Medulla oblongata (tissue), 1 donor: ENCODE data around the gene UBAP1L.
"Not testable (repeated sequence)": the region's sequence is repeated elsewhere in the genome, so short reads cannot be mapped to it uniquely, and the experiment has no call there.

Experiments
- DNase-seq: peaks from one replicate; pipeline ENCODE4 v3.0.0-alpha.2; 2015; ENCODE audit errors: extremely low spot score

Gene UBAP1L

DNA sequence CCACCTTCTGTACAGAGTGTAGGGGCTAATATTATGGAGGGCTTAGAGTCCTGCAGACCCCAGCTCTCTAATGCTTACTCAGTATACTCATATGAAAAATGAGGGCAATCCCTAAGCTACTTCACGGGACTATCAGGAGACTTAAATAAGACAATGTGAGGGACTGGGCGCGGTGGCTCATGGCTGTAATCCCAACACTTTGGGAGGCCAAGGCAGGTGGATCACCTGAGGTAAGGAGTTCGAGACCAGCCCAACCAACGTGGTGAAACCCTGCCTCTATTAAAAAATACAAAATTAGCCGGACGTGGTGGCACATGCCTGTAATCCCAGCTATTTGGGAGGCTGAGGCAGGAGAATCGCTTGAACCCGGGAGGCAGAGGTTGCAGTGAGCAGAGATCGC is 15.2 kb downstream of the UBAP1L start:
- DNase-seq: not testable (repeated sequence)

- DNase-seq: no peak
Observed at GRCh38 chr15:65099336-65099735, 15.7 kb downstream of the UBAP1L start.

- DNase-seq: no peak
Observed at GRCh38 chr15:65097651-65098263, 17.2 kb downstream of the UBAP1L start.

DNA sequence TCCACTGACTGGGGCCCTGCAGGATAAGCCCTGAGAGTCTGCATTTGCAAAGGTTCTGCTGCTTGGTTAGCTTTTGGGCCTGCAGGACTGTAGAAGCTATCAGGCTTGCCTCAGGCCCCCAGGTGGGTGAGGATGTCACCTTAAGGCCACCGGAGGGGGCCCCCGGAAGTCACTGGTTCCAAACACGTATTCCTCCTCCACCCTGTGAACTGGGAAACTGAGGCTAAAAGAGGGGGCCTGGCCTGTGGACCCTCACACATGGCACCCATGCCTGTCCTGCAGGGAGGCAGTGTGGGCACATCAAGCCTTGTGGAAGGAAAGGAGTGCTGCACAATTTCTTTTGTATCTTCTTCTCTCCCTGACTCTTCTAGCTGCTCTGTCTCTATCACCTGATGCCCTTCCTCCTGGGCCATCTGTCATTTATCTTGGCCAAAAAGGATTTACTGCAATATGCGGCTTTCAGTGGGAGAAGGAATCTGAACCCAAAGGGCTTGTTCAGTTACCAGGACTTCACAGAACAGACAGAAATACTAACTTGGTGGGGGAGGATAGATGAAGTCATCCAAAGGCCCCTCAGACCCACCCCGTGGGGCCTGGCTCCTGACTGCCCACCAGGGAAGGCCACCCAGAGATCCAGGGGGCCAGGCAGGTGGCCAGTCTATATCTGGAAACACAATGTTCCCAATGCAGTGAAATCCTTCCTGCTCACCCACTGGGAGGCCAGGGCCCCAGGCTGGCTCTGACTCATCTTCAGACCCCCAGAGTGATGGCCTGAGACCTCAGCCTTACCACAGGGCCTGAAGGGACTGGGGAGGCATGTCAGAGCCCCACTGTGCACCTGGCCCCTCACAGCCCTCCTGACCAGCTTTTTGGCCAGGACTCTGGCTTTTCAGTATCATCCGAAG is 18.3 kb downstream of the UBAP1L start:
- no peak for DNase-seq

GRCh38 chr15:65095747-65096104 is 19.3 kb downstream of the UBAP1L start:
- DNase-seq: no peak

DNA sequence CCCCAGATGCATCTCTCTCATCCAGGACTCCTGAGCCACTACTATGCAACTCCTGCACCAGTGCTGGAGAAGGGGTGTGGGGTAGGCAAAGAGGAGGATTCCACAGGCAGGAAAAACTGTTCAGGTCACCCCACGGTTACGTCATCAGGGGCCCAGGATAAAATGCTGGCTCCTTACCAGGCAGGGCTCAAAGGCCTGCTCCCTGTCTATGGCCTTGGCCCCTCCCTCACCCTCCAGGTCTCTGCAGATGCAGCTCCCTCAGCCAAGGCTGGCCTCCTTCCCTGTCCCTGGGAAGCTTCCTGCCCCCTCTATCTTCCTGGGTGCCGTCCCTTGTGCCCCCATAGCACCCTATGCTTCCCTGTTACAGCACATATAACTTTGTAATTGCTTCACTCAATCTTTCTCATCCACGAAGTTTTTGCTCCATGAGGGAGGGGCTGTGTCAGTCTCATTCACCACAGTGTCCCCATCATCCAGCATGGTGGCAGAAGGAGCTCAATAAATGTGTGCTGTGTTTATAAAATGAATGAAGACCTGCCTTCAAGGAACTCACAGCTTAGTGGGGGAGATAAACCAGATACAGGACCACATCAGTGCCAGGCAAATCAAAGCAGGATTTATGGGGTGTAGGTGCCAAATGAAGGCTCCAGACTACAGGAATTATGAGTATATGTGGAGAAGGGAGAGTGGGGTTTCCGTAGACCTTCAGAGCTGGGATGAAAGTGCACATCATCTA is 19.8 kb downstream of the UBAP1L start:
- DNase-seq: no peak

DNA sequence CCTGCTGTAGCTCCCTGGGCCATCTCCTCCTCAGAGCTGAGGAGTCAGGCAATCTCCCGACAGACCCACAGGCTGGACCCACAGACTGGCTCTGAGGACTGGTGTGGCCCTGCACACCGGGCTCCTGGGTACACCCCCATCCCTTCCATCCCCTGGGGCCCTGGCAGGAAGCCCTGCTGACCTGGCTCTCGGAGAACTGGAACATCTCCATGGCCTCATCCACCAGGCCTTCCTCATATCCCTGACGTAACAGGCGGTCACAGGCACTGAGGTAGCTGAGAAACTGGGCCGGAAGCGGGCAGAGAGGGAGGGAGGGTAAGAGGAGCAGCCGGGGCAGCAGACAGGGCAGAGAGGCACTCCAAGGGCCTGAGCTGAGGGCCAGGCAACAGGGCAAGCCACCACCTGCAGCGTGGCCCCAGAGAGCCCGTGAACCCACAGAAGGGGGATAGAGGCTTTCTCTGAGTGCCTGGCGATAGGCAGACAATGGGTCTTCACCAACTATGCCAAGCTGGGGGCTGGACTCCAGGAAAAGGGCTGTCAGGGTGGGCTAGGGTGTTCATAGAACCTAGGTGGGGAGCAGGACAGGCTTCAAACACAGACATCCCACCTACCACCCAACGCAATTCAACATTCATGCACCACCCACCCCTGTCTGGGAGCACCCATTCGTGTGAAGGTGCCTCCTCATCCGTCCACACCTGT is 20.6 kb downstream of the UBAP1L start:
- no peak for DNase-seq

- not testable (repeated sequence) for DNase-seq
Observed at GRCh38 chr15:65093793-65094170, 21.2 kb downstream of the UBAP1L start.

- DNase-seq: no peak
Observed at GRCh38 chr15:65092911-65093792, 21.8 kb downstream of the UBAP1L start.

DNA sequence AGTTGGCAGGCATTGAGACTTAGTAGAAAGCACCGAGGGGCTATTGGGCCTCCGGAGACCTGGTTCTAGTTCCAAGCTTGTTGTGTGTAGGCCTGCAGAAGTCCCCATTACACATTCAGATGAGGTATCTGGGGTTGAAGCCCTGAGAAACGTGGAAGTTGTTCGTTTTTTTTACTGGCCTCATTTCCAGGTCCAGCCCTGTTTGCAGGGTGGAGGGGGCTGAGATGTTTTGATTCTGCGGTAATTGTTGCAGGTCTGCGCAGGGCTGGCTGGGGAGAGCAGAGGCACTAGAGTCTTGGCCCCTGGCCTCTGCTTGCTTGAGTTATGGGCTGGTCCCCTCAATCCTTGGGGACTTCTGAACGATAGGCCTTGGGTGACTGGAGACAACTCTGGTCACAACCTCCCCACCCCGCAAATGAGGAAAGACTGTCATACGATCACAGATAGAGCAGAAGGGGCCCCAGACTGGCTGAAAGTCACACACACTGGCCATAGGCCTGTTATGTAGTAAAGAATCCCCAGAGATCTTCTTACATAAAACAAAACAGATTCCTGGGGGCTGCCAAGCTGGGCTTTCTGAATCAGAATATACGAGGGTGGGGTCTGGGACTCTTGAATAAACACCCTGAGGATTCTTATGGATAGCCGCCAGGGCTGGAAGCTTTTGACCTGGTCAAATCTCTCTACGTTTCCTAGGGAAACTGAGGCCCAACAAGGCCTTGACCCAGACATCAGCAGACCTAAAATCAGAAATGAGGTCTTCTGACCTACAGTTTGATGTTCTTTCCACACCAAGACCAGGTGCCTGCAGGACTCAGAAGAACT is 22.8 kb downstream of the UBAP1L start:
- DNase-seq: no peak

DNA sequence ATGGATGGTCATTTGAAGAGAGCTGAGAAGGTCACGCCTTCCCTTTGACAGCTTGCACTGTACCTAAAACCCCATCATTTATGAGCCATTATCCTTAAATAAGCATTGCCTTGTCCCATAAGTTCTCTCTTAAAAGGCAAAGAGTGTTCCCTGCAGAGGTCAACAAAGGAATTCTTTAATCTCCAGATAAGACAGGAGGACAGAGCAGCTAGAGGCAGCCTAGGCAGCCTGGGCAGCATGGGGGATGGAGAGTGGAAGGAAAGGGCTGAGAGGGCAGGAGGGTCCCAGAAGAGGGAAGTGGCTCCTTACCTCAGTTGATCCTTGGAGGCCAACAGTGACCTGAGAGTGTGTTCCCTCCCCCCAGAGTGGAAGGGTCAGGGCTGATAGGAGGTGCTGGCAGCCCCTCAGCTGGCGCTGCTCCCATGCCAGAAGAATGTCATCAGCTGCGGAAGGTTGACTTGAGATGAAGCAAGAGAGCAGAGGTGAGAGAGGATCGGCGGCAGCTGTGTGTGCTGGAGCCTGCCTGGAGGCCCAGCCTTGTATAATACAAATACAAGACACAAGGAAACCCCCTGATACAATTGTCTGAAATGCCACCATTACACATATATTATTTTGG is 25.7 kb downstream of the UBAP1L start:
- DNase-seq: no peak

- DNase-seq: no peak
Observed at GRCh38 chr15:65088643-65089021, 26.4 kb downstream of the UBAP1L start.

DNA sequence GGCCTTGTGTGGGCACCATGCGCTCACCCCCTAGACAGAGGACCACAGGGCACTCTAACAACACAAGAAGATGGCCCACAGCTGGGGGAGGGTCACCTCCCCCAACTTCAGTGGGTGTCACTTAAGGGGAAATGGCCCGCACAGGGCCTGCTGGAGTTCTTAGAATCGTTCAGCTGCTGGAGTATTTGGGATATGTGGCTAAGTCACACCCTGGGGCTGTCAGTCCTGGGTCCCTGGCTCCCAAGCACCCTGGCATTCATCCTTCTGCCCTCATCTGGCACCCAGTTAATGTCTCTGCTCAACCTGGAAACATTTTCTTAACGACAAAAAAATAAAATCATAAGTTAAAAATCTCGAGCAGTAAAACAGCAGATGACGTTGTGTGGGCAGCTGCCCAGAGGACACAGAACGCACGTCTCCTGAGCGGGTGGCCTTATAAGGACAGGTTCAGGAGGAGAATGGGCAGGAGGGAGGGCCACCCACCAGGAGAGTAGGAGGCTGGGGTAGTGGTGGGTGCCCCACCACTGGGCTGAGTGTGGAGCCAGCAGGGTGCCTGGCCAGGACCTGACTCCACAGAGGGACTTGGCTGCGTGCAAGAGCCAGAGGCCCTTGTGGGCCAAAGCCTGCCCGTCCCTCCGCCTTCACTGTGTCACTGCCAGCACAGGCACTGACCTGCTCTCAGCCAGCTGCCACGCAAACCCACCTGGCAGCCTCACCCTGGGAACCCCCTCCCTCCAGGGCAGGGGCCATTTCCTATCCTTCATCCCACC is 26.9 kb downstream of the UBAP1L start:
- no peak for DNase-seq

DNA sequence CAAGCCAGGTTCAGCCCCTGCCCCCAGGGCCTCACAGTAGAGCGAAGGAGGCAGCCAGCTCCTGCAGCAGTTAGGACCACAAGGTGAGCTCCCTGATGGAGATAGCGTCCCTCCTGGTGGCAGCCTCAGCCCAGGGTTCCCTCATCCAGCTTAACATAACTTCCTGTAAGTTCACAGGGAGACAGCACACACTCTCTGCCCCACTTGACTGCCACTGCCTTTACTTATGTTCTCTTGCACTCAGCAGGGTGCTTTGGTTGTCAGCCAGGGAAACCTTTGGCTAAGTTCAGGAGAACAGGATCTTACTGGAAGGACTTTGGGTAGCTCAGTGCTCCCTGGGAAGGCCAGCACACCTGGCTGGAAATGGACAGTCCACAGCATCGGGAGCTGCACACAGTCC is 27.6 kb downstream of the UBAP1L start:
- no peak for DNase-seq

GRCh38 chr15:65086680-65087111 is 28.3 kb downstream of the UBAP1L start:
- DNase-seq: no peak

GRCh38 chr15:65085990-65086679 is 28.9 kb downstream of the UBAP1L start:
- no peak for DNase-seq

DNA sequence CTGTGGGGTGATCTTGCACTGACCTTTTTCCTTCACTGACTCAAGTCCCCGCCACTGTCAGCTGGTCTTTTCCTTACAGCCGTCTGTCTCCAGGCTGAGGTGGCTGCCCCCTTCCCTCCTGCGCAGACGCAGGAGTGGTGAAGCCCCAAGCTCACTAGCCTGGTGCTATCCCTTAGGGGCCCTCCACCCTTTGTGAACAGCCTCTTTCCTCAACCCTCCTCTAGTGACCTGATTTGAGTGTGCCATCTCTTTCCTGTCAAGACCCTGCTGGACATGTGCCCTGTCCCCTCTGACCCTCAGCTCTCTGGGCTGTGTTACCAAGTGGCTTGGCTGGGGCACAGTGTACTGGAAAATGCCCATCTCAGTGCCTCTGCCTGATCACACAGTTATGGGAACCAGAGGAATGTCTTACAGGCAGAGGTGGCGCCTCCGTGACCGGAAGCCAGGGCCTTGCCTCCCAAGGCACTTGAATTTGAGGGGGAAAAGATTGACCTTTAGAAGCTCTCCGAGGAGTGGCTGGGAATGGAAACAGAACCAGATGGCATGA is 29.7 kb downstream of the UBAP1L start:
- no peak for DNase-seq
